ENCODE data around the gene CALML4. TPM values are rescaled to one million over a fixed set of nuclear protein-coding genes. Genes with fewer than 3 reads are reported as not detected.
A peak's percentile ranks its signal among the peaks of the same experiment; 100 is the strongest.
"Not testable (repeated sequence)": the region's sequence is repeated elsewhere in the genome, so short reads cannot be mapped to it uniquely, and the experiment has no call there.

CALML4 gene
- polyA plus RNA-seq, 1 donor from 2014 or later: 0.46 TPM

DNA sequence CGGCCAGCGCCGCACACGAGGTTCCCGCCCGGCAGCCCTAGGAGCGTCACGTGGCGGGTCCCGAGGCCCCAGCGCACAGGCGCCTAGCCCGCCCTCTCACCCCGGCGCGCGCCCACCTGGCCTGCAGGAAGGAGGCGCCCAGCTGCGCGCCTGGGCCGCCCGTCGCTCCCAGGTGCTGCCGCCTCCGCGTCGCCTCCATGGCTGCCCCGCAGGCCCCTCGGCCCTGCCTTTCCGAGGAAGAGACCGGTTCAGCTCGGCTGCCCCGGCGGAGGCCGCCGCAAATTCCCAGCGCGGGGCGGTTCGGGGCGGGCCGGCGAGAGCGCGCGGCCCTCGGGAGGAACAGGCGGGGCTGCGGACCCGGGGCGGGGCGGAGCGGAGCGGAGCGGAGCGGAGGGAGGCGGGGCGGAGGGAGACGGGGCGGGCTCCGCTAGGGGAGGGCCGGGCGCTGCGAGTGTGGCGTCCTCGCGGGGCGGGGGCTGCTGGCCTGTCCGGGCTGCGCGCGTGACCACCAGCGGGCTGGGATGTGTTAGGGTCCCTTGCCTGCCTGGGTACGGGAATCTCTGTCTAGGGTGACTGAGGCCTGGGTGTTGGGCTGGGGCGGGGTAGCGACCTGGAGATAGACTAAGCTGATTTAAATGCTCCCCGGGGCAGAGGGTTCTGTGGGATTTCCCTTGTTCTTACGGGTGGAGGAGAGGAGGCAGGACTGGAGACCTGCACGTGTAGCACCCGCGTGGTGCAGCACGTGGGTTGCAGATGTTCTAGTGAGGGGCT lies 24.4 kb upstream of the CALML4 start, which contains the start of gene CLN6:
TSS of gene CLN6 (minus strand) at position 343 of the 771 bp plus-strand sequence. CDS start at position 199, 144 bp downstream.
- Mint-ChIP-seq H3K36me3 (no peaks in the 10 kb centered on the region), H3K27me3 (peaks cover 3% of the 10 kb centered on the region), H3K4me3 (peak within 1 kb of the TSS; percentile 85 to 100 (median 95)), H3K27ac (peak within 1 kb of the TSS; percentile 81 to 97 (median 83)), H3K4me1 (peaks cover 20 to 31% (median 25%) of the 10 kb centered on the region in 3 donors), H3K9me3 (no peaks in the 10 kb centered on the region)

DNA sequence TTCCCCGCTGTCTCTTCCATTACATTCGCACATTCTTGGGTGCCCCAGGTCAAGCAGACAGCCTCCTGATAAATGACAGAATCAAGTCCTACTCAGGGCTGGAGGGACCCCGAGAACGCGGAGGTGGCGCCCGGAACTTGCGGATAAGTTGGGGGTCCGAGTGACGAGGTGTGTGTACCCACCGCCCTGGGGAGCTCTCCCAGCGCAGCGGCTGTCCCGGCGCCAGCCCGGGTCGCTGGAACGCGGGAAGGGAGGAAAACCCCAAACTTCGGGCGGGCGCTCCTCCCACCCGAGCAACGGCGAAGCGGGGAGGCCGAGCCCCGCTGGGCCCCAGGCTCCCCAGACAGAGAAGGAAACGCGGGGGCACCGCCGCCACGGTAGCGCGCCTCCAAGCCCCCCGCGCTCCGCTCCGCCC lies 23.8 kb upstream of the CALML4 start:
- Mint-ChIP-seq H3K27ac (peak overlapping the region; percentile 69 to 83 (median 83)), H3K4me3 (peak overlapping the region; percentile 81 to 95 (median 88)), H3K4me1 (peaks cover 21 to 32% (median 25%) of the 10 kb centered on the region in 3 donors), H3K9me3 (no peaks in the 10 kb centered on the region), H3K27me3 (no peaks in the 10 kb centered on the region), H3K36me3 (no peaks in the 10 kb centered on the region)

DNA sequence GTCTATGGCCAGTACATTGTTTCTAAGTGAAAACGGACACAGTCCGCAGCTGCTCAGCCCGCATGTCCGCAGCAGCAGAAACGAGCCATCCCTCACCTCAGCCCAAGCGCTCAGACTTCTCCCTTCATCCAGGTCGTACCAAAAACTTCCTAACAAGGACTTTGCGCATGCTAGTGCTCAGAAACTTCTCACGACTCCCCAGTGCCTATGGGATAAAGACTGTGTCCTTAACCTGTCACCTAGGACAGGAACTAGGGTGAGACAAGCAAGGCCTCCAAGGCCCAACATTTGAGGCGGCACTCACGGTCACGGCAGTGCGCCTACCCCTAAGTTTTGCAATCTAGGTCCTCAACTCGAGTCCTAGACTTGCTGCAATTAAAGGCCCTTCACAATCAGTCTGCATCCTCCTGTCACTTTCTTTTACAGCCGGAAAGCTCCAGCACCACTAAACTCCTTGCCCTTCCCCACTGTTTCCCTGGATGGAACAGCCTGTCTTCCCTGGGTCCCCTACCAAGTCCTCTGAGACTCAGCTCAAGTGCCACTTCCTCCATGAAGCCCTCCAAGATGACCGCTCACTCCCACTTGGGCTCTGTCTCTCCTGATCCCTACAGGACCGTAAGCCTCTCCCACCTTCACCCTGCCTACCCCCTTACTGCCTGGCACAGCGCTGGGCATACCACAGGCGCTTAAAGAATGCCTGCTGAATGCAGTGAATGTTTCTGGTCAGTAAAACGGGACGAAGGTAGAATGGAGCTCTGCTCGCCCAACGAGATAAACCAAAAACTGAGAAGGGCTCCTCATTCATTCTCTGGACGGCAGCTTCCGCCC lies 23.2 kb upstream of the CALML4 start:
- Mint-ChIP-seq H3K9me3 (no peaks in the 10 kb centered on the region), H3K4me1 (peaks cover 21 to 32% (median 25%) of the 10 kb centered on the region in 3 donors), H3K4me3 (peak overlapping the region; percentile 81 to 95 (median 88)), H3K27me3 (no peaks in the 10 kb centered on the region), H3K27ac (peak overlapping the region; percentile 69 to 83 (median 83)), H3K36me3 (no peaks in the 10 kb centered on the region)

DNA sequence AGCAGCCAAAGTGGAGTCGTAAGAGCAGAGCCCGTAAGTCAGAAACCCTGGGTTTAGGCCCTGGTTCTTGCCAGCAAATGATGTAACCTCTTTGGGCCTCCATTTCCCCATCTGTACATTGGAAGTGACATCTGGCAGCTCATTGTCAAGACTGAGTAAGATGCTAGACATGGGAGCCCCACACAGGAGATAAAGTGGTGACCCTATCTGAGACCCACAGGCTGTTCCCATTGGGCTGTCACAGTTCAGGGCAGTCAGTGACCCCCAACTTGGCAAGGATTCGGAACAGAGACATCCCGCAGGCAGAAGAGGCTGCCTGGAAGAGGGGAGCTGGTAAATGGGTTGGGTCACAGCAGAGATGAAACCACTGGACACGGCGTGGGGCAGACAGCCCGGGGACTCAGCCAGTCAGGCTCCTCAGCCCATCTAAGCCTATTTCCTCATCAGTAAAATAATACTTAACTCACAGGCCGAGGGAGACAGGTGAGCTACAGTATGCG lies 22.6 kb upstream of the CALML4 start:
- Mint-ChIP-seq H3K36me3 (no peaks in the 10 kb centered on the region), H3K4me3 (peak overlapping the region; percentile 81 to 95 (median 88)), H3K27me3 (no peaks in the 10 kb centered on the region), H3K27ac (peak overlapping the region in 2 of 3 donors; percentile 48 to 83), H3K4me1 (peaks cover 21 to 30% (median 25%) of the 10 kb centered on the region in 3 donors), H3K9me3 (no peaks in the 10 kb centered on the region)

DNA sequence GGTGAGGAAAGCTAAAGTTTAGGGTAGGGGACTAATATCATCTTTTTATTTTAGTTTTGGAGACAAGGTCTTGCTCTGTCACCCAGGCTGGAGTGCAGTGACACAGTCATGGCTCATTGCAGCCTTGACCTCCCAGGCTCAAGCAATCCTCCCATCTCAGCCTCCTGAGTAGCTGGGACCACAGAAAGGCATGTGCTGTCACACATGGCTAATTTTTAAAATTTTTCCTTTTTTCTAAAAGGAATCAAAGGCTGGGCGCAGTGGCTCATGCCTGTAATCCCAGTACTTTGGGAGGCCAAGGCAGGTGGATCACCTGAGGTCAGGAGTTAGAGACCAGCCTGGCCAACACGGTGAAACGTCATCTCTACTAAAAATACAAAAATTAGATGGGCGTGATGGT lies 20.3 kb upstream of the CALML4 start:
- not testable (repeated sequence) for H3K27me3 Mint-ChIP-seq, H3K36me3 Mint-ChIP-seq, H3K9me3 Mint-ChIP-seq
- Mint-ChIP-seq H3K4me1 (peaks cover 21 to 25% (median 25%) of the 10 kb centered on the region in 3 donors), H3K4me3 (peak overlapping the region in 2 of 4 donors; percentile 4 to 44), H3K27ac (peak overlapping the region in 2 of 3 donors; percentile 46 to 48)

DNA sequence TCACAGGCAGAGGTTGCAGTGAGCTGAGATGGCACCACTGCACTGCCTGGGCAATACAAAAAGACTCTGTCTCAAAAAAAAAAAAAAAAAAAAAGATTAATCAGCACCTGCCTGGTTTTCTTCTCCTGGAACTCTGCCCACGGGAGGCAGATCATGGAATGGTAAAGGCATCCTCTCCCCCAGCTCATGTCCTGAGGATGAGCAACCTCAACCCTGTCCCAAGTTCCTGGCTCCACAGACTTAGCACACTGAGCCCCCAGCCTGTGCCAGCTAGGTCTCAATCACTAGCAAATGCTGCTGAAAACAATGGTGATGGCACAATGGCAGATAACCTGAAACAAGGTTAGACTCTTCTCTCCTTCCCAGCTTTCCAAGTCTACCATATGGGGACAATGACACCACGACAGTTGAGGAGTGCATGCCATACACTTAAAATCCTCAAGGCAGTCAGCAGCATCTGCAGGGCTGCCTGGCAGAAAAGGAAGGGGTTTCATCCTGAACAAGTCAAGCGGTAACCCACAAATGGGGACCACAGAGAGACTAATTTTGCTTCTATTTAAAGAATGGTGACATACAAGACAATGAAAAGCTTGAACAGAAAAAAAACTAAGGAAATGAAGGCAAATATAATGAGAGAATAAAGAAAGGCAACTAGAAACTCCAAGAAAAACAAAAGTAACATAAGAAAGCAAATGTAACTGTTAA lies 19.6 kb upstream of the CALML4 start:
- Mint-ChIP-seq H3K4me1 (peaks cover 17 to 20% (median 20%) of the 10 kb centered on the region in 3 donors), H3K4me3 (peak overlapping the region in 2 of 4 donors; percentile 38 to 44), H3K36me3 (peaks cover 2% of the 10 kb centered on the region), H3K27ac (peak overlapping the region; percentile 46 to 78 (median 48)), H3K27me3 (no peaks in the 10 kb centered on the region), H3K9me3 (no peaks in the 10 kb centered on the region)

DNA sequence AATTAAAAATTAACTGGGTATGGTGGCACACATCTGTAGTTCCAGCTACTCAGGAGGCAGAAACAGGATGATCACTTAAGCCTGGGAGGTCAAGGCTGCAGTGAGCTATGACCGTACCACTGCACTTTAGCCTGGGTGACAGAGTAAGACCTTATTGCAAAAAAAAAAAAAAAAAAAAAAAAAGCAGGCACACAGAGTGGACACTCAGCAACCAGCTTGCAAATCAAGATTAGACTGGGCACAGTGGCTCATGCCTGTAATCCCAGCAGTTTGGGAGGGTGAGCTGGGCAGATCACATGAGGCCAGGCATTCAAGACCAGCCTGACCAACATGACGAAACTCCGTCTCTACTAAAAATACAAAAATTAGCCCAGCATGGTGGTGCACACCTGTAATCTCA lies 19.0 kb upstream of the CALML4 start:
- Mint-ChIP-seq H3K36me3 (peaks cover 2% of the 10 kb centered on the region), H3K27ac (no peak overlapping the region)

DNA sequence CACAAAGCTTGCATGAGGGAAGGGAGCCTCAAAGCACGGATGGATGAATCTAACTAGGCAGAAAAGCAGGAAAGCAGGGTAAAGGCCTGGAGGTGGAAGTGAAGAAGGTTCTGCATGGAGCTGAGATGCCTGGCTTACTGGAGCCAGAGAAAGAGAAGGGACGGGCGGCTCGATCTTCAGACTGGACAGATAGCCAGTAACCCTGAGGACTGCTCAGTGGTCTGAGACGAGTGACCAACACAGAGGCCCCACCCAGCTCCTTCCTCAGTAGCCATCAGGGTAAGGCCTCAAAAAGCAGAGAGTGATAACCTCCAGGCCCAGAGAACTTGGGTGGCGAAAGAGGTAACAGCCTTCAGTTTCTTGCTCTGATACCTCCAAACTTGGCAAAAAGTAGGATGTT lies 18.0 kb upstream of the CALML4 start:
- H3K4me3 Mint-ChIP-seq: peak overlapping the region in 3 of 4 donors; percentile 28 to 61 (median 61)

More for the DNA sequence above, 19.0 kb upstream of the CALML4 start:
- peaks cover 17 to 20% (median 20%) of the 10 kb centered on the region in 3 donors for H3K4me1 Mint-ChIP-seq
- no peaks in the 10 kb centered on the region for H3K9me3 Mint-ChIP-seq
- no peak overlapping the region for H3K4me3 Mint-ChIP-seq
- H3K27me3 Mint-ChIP-seq: no peaks in the 10 kb centered on the region

DNA sequence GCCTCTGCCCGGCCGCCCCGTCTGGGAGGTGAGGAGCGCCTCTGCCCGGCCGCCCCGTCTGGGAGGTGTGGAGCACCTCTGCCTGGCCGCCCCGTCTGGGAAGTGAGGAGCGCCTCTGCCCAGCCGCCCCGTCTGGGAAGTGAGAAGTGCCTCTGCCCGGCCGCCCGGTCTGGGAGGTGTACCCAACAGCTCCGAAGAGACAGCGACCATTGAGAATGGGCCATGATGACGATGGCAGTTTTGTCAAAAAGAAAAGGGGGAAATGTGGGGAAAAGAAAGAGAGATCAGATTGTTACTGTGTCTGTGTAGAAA lies 17.3 kb upstream of the CALML4 start:
- H3K36me3 Mint-ChIP-seq, H3K4me3 Mint-ChIP-seq, H3K9me3 Mint-ChIP-seq, H3K27ac Mint-ChIP-seq, H3K27me3 Mint-ChIP-seq: not testable (repeated sequence)
- peaks cover 10 to 13% (median 10%) of the 10 kb centered on the region in 3 donors for H3K4me1 Mint-ChIP-seq

More for the DNA sequence above, 18.0 kb upstream of the CALML4 start:
- peaks cover 2% of the 10 kb centered on the region for H3K36me3 Mint-ChIP-seq
- H3K9me3 Mint-ChIP-seq: no peaks in the 10 kb centered on the region
- no peak overlapping the region for H3K27ac Mint-ChIP-seq
- H3K27me3 Mint-ChIP-seq: no peaks in the 10 kb centered on the region
- H3K4me1 Mint-ChIP-seq: peaks cover 10 to 15% (median 13%) of the 10 kb centered on the region in 3 donors

DNA sequence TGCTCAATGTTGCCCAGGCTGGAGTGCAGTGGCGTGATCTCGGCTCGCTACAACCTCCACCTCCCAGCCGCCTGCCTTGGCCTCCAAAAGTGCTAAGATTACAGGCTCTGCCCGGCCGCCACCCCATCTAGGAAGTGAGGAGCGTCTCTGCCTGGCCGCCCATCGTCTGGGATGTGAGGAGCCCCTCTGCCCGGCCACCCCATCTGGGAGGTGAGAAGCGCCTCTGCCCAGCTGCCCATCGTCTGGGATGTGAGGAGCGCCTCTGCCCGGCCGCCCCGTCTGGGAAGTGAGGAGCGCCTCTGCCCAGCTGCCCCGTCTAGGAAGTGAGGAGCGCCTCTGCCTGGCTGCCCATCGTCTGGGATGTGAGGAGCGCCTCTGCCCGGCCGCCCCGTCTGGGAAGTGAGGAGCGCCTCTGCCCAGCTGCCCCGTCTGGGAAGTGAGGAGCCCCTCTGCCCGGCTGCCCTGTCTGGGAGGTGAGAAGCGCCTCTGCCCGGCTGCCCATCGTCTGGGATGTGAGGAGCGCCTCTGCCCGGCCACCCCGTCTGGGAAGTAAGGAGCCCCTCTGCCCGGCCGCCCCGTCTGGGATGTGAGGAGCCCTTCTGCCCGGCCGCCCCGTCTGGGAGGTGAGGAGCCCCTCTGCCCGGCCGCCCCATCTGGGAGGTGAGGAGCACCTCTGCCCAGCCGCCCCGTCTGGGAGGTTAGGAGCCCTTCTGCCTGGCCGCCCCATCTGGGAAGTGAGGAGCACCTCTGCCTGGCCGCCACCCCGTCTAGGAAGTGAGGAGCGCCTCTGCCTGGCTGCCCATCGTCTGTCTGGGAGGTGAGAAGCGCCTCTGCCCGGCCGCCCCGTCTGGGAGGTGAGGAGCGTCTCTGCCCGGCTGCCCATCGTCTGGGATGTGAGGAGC lies 16.6 kb upstream of the CALML4 start:
- H3K4me3 Mint-ChIP-seq, H3K36me3 Mint-ChIP-seq, H3K27me3 Mint-ChIP-seq, H3K27ac Mint-ChIP-seq, H3K9me3 Mint-ChIP-seq: not testable (repeated sequence)
- H3K4me1 Mint-ChIP-seq: peaks cover 8 to 13% (median 10%) of the 10 kb centered on the region in 3 donors

DNA sequence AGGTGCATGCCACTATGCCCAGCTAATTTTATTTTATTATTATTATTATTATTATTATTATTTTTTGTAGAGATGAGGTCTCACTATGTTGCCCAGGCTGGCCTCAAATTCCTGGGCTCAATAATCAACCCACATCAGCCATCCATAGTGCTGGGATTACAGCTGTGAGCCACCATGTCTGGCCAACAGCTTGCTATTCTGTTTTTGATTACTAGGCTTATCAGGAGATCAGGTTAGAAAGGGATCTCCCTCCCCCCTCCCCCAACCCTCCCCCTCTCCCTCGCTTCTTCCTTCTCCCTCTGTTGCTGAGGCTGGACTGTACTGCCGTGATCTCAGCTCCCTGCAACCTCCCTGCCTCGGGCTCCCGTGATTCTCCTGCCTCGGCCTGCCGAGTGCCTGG lies 15.8 kb upstream of the CALML4 start:
- no peaks in the 10 kb centered on the region for H3K9me3 Mint-ChIP-seq
- H3K27ac Mint-ChIP-seq: no peak overlapping the region
- H3K4me3 Mint-ChIP-seq: no peak overlapping the region
- H3K4me1 Mint-ChIP-seq: peaks cover 8 to 13% (median 10%) of the 10 kb centered on the region in 3 donors
- H3K36me3 Mint-ChIP-seq: peaks cover 2% of the 10 kb centered on the region
- no peaks in the 10 kb centered on the region for H3K27me3 Mint-ChIP-seq

DNA sequence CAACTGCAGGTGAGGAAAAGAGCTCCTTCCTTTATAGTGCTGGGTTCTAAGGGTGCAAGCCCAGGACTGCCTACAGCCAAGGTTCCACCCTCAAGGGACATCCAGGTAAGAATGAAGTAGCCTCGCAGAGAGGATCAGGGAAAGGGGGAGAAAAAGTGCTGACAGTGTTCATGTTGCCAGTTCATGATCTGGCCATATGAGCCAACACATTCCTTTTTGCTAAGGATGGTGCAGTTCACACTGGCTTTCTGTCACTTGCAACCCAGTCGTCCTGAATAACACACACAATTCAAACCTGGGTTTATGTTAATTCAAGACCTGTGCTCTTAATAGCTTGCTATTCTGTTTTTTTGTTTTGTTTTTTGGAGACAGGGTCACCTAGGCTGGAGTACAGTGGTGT lies 15.4 kb upstream of the CALML4 start:
- peaks cover 2% of the 10 kb centered on the region for H3K36me3 Mint-ChIP-seq
- no peaks in the 10 kb centered on the region for H3K9me3 Mint-ChIP-seq
- H3K27me3 Mint-ChIP-seq: no peaks in the 10 kb centered on the region
- H3K4me1 Mint-ChIP-seq: peaks cover 10 to 13% (median 10%) of the 10 kb centered on the region in 3 donors
- no peak overlapping the region for H3K4me3 Mint-ChIP-seq
- H3K27ac Mint-ChIP-seq: no peak overlapping the region

DNA sequence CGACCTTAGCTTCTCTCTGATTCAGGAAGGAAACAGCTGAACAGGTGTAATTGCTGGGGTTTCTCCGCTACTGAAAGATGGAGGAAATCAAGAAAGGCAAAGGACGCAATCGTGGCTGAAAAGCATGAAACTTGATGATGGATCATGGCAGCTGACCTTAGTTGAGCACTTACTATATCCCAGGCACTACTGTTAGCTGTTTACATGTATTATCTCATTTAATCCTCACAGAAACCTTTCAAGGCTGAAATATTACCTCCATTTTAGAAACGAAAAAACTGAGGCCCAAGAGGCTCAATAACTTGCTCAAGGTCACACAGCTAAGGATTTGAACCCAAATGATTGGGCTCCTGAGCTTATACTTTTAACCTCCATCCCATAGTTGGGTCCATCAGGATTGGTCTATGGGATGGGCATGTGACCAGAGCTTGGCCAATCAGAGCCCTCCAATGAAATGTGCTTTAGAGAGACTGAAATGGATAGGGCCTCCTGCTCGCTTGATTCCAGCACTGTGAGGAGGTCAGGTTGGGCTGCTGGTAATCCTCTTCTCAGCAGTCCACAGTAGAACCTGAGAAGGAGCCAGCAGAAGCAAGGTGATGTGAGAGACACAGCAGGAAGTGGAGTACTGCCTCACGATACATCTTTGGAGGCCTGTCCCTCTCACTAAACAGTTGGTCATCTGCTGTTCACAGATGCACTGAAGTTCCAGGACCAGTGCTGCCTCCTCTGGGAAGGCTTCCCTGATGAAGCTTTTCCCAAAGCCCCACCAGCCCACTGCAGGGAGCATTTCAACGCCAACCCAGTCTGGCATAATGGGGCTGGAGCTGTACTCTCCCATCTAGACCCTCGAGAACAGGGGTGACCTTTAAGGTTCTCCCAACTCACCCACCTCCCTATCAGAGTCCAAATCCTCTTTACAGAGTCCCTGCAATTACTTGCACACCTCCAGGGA lies 14.0 kb upstream of the CALML4 start:
- peaks cover 2% of the 10 kb centered on the region for H3K36me3 Mint-ChIP-seq
- H3K4me3 Mint-ChIP-seq: no peak overlapping the region
- H3K27ac Mint-ChIP-seq: no peak overlapping the region
- peaks cover 2 to 10% (median 4%) of the 10 kb centered on the region in 3 donors for H3K4me1 Mint-ChIP-seq
- no peaks in the 10 kb centered on the region for H3K27me3 Mint-ChIP-seq
- no peaks in the 10 kb centered on the region for H3K9me3 Mint-ChIP-seq

All from IgD-negative memory B cell (primary cell).